ENCODE data around the gene SLA2.

- no peak for TF ChIP-seq EZH2phosphoT487 (IDR thresholded peaks at IDR 0.05; ENCODE audit: low read depth, severe bottlenecking, unreplicated experiment)
- TF ChIP-seq CTCF (IDR thresholded peaks at IDR 0.05; ENCODE audit: poor library complexity), result no peak
- TF ChIP-seq EZH2 (IDR thresholded peaks at IDR 0.05; ENCODE audit: borderline replicate concordance), result no peak
Observed at GRCh38 chr20:36591281-36591680, 54.7 kb downstream of the SLA2 start.
